Measurements from ENCODE around the gene TBC1D30. TPM values are rescaled to one million over a fixed set of nuclear protein-coding genes. Genes with fewer than 3 reads are reported as not detected.

Gene TBC1D30
- total RNA-seq, 6 donors from 2014 or later = 13.0 to 35.2 (median 16.8) TPM

DNA sequence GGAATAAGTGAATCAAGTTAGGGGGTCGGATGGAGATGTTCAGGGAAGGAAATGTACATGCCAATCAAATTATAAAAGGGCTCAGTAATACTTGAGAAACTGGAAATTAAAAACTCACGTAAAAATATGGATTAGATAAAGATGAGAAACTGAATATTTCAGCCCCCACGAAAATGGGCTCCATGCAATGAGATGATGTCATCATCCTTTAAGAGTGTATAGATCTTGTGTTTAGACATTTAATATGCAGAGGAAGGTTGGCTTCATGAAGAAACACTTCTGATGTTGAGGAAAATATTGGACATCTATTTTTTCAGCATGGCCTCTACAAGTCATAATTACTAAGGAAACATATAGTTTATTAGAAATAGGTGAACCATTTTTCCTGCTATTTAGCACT lies 9.5 kb downstream of the TBC1D30 start:
- H3K36me3 ChIP-seq = peaks cover 0 to 18% (median 0%) of the 10 kb centered on the region in 4 donors
- ATAC-seq (ENCODE audit: low FRiP score in 2 of 2) (no peak), DNase-seq (no peak)
- no peak for TF ChIP-seq POLR2AphosphoS5 (IDR thresholded peaks at IDR 0.05)
- TF ChIP-seq EP300 (IDR thresholded peaks at IDR 0.05) = no peak
- no peak for TF ChIP-seq POLR2A (IDR thresholded peaks at IDR 0.05)
- TF ChIP-seq, protein P1, sequence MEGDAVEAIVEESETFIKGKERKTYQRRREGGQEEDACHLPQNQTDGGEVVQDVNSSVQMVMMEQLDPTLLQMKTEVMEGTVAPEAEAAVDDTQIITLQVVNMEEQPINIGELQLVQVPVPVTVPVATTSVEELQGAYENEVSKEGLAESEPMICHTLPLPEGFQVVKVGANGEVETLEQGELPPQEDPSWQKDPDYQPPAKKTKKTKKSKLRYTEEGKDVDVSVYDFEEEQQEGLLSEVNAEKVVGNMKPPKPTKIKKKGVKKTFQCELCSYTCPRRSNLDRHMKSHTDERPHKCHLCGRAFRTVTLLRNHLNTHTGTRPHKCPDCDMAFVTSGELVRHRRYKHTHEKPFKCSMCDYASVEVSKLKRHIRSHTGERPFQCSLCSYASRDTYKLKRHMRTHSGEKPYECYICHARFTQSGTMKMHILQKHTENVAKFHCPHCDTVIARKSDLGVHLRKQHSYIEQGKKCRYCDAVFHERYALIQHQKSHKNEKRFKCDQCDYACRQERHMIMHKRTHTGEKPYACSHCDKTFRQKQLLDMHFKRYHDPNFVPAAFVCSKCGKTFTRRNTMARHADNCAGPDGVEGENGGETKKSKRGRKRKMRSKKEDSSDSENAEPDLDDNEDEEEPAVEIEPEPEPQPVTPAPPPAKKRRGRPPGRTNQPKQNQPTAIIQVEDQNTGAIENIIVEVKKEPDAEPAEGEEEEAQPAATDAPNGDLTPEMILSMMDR (IDR thresholded peaks at IDR 0.05) = no peak
- H3K4me1 ChIP-seq = no peaks in the 10 kb centered on the region
- no peaks in the 10 kb centered on the region for H3K27me3 ChIP-seq
- H3K27ac ChIP-seq = no peak overlapping the region
- 87 to 89% methylated on average over 3 of the region's 3 CpGs for WGBS, 2 donors
- H3K4me3 ChIP-seq = no peak overlapping the region
- no peaks in the 10 kb centered on the region for H3K9me3 ChIP-seq

DNA sequence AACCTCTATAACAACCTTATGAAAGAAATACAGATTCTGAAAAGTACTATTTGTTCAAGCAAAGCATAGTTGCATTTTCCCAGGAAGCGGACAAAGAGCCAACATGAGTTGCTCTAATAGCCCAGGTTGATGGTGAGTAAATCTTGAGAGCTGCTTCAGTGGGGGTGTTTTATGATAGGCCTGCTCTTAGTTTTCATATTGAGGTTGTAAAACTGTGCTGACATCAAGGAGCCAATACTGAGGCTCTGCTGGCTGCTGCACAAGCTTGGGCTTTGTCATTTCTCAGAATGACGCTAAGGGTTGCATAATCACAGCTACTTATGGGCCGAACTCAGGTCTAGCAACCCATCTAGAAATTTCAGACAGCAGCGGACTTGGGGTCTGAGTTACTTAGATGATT lies 11.5 kb downstream of the TBC1D30 start:
- H3K36me3 ChIP-seq = peaks cover 0 to 24% (median 0%) of the 10 kb centered on the region in 4 donors
- WGBS, 2 donors = 80 to 87% methylated on average over 4 of the region's 4 CpGs
- no peaks in the 10 kb centered on the region for H3K27me3 ChIP-seq
- no peaks in the 10 kb centered on the region for H3K9me3 ChIP-seq
- ATAC-seq (ENCODE audit: low FRiP score in 2 of 2) = no peak
- no peaks in the 10 kb centered on the region for H3K4me1 ChIP-seq
- no peak for DNase-seq
- TF ChIP-seq EP300 (IDR thresholded peaks at IDR 0.05) (no peak), POLR2AphosphoS5 (IDR thresholded peaks at IDR 0.05) (no peak), POLR2A (IDR thresholded peaks at IDR 0.05) (no peak)
- TF ChIP-seq, protein P1 (IDR thresholded peaks at IDR 0.05) = no peak
- no peak overlapping the region for H3K4me3 ChIP-seq
- H3K27ac ChIP-seq = no peak overlapping the region

DNA sequence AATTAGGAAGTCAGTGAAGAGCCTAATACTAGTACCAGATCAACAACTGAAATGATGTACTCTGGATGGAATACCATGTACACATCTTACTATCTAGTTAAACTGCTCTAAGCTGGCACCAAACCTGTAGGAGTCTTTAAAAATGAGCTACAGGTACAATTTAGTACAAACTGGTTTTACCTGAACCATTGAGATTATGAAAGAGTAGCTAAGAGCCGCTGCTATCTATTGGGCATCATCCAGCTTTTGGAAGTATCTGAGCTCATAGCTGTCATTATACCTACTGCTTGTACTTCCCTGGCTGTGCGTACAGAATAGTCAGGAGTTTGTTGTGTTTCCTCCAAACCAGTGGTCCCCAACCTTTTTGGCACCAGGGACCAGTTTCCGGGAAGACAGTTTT lies 12.4 kb downstream of the TBC1D30 start:
- H3K4me1 ChIP-seq = no peaks in the 10 kb centered on the region
- no peak for ATAC-seq (ENCODE audit: low FRiP score in 2 of 2)
- 73 to 76% methylated on average over 3 of the region's 3 CpGs for WGBS, 2 donors

DNA sequence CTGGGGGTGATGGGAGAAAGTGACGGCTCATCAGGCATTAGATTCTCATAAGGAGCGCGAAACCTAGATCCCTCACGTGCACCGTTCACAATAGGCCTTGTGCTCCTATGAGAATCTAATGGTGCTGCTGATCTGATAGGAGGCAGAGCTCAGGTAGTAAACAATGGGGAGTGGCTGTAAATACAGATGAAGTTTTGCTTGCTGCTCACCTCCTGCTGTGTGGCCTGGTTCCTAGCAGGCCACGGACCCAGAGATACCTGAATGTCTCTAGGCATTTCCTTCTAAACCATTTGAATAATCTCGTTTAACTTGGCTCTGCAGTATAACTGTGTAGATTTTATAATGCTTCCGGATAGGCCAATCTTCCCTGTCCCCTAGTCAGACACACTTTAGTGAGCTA lies 13.0 kb downstream of the TBC1D30 start:
- 91 to 93% methylated on average over 8 of the region's 8 CpGs for WGBS, 2 donors
- H3K36me3 ChIP-seq = peaks cover 0 to 22% (median 0%) of the 10 kb centered on the region in 4 donors
- DNase-seq (no peak), ATAC-seq (ENCODE audit: low FRiP score in 2 of 2) (no peak)
- no peak overlapping the region for H3K27ac ChIP-seq
- H3K4me3 ChIP-seq = no peak overlapping the region
- TF ChIP-seq, protein P1 (IDR thresholded peaks at IDR 0.05) = no peak
- no peak for TF ChIP-seq POLR2A (IDR thresholded peaks at IDR 0.05)
- TF ChIP-seq POLR2AphosphoS5 (IDR thresholded peaks at IDR 0.05) = no peak
- H3K27me3 ChIP-seq = no peaks in the 10 kb centered on the region
- H3K4me1 ChIP-seq = no peaks in the 10 kb centered on the region
- H3K9me3 ChIP-seq = no peaks in the 10 kb centered on the region

More for the DNA sequence above, 12.4 kb downstream of the TBC1D30 start:
- no peak overlapping the region for H3K4me3 ChIP-seq
- no peak for TF ChIP-seq EP300 (IDR thresholded peaks at IDR 0.05)
- no peak for TF ChIP-seq POLR2A (IDR thresholded peaks at IDR 0.05)
- TF ChIP-seq POLR2AphosphoS5 (IDR thresholded peaks at IDR 0.05) = no peak
- TF ChIP-seq, protein P1 (IDR thresholded peaks at IDR 0.05) = no peak
- no peaks in the 10 kb centered on the region for H3K27me3 ChIP-seq
- H3K9me3 ChIP-seq = no peaks in the 10 kb centered on the region
- H3K36me3 ChIP-seq = peaks cover 0 to 24% (median 0%) of the 10 kb centered on the region in 4 donors
- no peak overlapping the region for H3K27ac ChIP-seq
- no peak for DNase-seq

DNA sequence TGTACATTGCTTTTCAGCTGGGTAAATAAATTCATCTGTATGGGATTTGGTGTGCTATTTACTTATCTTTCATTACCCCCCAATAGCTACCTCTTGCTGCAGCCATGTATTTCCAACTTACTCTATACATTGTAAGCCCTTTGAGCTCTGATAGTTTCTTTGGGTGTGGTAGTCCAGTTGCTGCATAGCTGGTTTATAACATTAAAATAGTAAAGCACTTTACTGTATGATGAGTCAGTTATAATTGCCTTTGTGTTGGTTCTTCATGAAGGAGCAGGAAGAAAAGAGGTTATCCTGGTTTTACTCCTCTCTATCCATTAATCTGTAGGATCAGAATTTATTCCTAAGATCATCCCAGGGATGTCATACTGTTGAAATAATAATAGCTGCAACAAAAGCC lies 15.7 kb downstream of the TBC1D30 start:
- no peak overlapping the region for H3K4me3 ChIP-seq
- H3K9me3 ChIP-seq = no peaks in the 10 kb centered on the region
- H3K27ac ChIP-seq = no peak overlapping the region
- DNase-seq (no peak), ATAC-seq (ENCODE audit: low FRiP score in 2 of 2) (no peak)
- H3K36me3 ChIP-seq = peaks cover 0 to 19% (median 0%) of the 10 kb centered on the region in 4 donors
- no peaks in the 10 kb centered on the region for H3K4me1 ChIP-seq
- H3K27me3 ChIP-seq = no peaks in the 10 kb centered on the region
- TF ChIP-seq EP300 (IDR thresholded peaks at IDR 0.05) = no peak
- TF ChIP-seq POLR2AphosphoS5 (IDR thresholded peaks at IDR 0.05) = no peak

Measured in upper lobe of left lung (tissue), 6 donors.